AG04449 (cell line): Measurements from ENCODE around the gene EEFSEC.

Experiments used
- CTCF ChIA-PET: fragments of 350-600 bp; formaldehyde crosslinking; extraction: SDS; loops from one replicate; lab custom pipeline; 2021; ENCODE audit warnings: antibody characterized with exemption; lab: Yijun Ruan, JAX
- POLR2A ChIA-PET: fragments of 400-600, 350-600 bp; formaldehyde crosslinking; extraction: SDS; loops from one replicate; lab custom pipeline; 2020; ENCODE audit warnings: antibody characterized with exemption, inconsistent platforms; lab: Yijun Ruan, JAX
- DNase-seq: peaks from one replicate; pipeline ENCODE4 v3.0.0-alpha.2; 2010; ENCODE audit warnings: low read depth, low spot score
- H3K4me3 ChIP-seq: 2 replicates; pipeline ENCODE4 v1.5.1; 2011; ENCODE audit warnings: low read depth, mild to moderate bottlenecking, control low read depth, low read length
- TF ChIP-seq, protein P1 (sequence below): IDR thresholded peaks from one replicate; pipeline ENCODE4 v1.5.1; 2011; ENCODE audit warnings: mild to moderate bottlenecking, moderate library complexity, low read length, control low read depth, inconsistent platforms; ENCODE audit not compliant: insufficient read depth; ENCODE audit errors: missing control alignments

The EEFSEC gene

DNA sequence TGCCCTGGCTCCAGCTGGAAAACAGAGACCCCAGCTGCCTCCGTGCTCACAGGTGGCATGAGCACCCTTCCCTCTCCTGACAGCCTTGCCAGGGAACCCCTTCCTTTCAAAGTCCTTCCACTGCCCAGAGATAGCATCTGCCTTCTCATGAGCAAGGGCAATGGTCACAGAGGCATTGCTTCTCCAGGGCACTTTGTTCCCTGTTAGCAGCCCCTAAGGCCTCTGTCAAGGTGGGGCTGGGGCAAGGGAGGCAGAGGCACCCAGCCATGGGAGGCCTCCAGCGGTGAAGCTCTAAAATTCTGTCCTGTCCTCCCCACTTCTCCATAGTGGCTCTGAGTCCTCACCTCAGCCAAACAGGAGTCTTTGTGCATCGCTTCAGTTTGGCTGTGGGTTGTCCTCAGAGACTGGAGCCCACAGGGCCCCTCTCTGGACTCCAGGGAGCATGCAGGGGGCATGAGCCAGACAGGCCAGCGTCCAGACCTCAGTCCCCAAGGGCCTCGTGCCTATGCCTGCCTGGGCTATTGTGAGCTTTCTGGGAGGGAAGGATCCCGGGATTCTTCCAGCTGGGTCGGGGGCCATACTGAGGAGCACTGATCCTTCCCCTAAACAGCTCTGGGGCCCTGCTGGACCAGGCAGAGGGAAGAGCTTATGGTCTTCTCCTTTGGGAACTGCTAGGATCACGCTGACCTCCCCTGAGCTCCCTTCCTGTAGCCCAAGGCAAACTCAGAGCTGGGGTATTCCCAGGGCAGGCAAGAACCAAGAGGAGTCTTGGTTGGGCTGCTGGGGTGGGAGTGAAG is 206.8 kb downstream of the EEFSEC start:
- CTCF ChIA-PET, result interaction anchor here (0.6 to 1.4 kb wide), 3 partner anchors 11 to 66 kb away, joined by 3 to 5 read pairs (median 3); no protein-coding TSS in a partner anchor
- no peak for DNase-seq
- TF ChIP-seq, protein P1, sequence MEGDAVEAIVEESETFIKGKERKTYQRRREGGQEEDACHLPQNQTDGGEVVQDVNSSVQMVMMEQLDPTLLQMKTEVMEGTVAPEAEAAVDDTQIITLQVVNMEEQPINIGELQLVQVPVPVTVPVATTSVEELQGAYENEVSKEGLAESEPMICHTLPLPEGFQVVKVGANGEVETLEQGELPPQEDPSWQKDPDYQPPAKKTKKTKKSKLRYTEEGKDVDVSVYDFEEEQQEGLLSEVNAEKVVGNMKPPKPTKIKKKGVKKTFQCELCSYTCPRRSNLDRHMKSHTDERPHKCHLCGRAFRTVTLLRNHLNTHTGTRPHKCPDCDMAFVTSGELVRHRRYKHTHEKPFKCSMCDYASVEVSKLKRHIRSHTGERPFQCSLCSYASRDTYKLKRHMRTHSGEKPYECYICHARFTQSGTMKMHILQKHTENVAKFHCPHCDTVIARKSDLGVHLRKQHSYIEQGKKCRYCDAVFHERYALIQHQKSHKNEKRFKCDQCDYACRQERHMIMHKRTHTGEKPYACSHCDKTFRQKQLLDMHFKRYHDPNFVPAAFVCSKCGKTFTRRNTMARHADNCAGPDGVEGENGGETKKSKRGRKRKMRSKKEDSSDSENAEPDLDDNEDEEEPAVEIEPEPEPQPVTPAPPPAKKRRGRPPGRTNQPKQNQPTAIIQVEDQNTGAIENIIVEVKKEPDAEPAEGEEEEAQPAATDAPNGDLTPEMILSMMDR, result no peak
- POLR2A ChIA-PET, result no interaction called here
- no peak overlapping the region for H3K4me3 ChIP-seq

DNA sequence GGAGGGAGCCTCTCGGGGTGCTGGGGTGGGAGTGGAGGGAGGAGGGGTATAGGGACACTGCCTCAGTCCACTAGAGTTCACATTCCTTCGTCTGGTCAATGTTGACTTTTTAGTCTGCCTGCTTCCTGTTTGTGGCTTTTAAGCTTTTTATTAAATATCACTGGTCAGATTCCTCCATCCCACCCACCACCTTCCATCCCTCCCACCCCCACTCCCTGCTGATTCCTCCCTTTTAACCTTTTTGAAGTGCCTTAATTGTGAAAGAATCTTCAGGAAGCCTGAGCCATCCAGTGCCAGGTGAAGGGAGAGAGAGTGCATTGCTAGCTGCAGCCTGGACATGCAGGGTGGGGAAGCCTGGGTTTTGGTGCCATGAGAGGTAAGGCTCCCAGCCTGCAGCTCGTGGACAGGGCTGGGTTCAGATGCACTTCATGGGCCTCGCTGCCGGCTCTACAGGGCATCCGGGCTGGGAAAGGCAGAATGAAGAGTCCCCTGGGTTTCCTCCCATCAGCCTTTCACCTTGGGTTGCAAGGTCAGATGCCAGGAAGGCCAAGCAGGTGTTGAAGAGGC is 207.5 kb downstream of the EEFSEC start:
- no peak overlapping the region for H3K4me3 ChIP-seq
- CTCF ChIA-PET, result interaction anchor here (0.9 to 1.4 kb wide), 2 partner anchors 12 to 65 kb away, joined by 3 to 5 read pairs; no protein-coding TSS in a partner anchor
- POLR2A ChIA-PET, result no interaction called here
- TF ChIP-seq, protein P1, result no peak
- no peak for DNase-seq

DNA sequence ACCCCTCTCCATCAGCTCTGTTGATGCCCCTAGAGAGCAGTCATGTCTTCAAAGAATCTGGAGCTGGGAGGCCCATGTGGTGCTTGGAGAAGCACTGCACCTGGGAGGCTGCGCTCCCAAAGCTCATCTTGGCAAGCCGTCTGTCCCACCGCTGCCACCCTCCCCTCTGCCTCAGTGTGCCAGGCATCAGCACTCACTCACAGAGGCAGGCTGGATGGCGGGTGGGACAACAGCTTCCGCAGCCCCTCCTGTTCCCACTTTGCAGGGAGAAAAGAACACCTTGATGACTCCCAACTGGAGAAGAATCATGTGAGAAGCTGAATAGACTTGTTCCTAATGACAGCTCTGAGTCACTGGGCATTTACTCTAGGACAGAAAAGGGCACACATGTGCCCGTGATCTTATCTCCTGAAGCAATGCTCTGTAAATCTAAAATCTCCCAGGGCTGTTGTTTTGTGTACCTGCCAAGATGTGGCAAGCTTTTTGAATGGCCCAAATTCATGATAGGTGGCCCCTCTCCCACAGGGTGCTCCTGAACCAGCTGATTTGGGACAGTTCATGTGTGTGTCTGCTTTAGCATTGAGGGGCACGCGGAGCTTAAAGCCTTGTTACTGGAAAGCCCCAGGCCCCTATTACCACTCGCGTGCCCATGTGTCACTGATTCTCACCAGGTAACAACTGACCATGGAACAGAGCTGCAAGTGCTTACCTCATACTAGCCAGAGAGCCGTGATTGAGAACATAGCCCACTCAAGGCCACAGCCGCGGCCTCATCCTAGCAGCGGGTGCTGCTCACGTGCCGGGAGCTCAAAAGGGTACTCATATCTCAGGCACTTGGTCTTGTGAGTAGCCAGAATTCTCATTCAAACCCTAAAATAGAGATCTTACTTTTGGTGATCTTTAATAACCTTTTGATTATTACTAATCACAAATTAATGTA is 209.0 kb downstream of the EEFSEC start:
- DNase-seq, result no peak
- TF ChIP-seq, protein P1, result no peak
- no peak overlapping the region for H3K4me3 ChIP-seq
- ChIA-PET POLR2A (no interaction called here), CTCF (interaction anchor here (0.7 to 1.6 kb wide), 5 partner anchors 11 to 242 kb away, joined by 3 to 5 read pairs (median 3); no protein-coding TSS in a partner anchor)

DNA sequence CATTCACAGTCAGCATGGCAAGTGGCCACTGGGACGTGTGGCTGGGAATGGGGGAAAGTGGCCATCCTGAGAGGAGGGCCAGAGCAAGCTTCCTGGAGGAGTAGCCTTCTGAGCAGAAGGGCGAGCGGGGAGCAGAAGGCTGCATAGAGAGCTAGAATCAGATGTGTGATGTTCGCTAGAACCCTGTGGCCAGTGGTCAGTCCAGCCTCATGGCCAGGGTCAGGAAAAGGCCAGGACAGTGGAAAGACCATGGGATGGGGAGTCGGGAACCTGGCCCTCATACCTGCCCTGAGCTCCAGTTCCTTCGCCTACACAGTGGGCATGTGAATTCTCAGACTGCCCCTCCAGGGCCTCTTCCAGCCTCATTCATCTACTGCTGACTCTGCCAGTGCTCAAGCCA is 211.0 kb downstream of the EEFSEC start:
- no peak for DNase-seq
- POLR2A ChIA-PET, result no interaction called here
- TF ChIP-seq, protein P1, result no peak
- H3K4me3 ChIP-seq, result no peak overlapping the region
- CTCF ChIA-PET, result no interaction called here

DNA sequence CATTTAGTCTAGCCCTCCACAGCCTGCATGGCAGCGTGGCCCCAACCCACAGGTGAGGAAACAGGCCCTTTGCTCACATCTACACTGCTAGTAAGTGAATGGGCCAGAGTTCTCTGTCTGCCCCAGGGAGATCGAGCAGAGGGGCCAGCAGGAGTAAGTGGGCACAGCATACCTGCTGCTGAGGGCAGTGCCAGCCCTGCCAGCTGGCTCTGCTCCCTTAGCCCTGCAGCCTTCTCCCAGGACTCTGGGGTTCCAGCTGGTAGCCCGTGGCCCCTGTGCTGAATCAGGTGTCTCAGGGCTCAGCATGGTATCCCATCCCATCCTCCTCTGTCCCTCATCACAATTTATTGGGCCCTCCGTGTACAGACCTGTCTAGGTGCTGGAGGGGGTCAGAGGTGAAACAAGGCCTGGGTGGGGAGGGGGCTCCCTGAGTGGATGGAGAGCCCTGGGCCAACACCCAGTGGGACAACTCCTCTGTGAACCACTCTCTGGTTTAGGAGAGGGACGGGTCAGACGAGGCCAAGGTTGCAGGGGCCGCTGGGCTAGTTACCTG is 211.6 kb downstream of the EEFSEC start:
- CTCF ChIA-PET, result interaction anchor here (2.0 kb wide), 1 partner anchor 10 kb away, joined by 5 read pairs; no protein-coding TSS in a partner anchor
- TF ChIP-seq, protein P1, result no peak
- POLR2A ChIA-PET, result no interaction called here
- H3K4me3 ChIP-seq, result no peak overlapping the region
- no peak for DNase-seq
